ENCODE results near the gene RAB3A. TPM values are rescaled to one million over a fixed set of nuclear protein-coding genes. Genes with fewer than 3 reads are reported as not detected.

RAB3A gene
- total RNA-seq, 1 donor from 2014 or later, result 5.6 TPM

DNA sequence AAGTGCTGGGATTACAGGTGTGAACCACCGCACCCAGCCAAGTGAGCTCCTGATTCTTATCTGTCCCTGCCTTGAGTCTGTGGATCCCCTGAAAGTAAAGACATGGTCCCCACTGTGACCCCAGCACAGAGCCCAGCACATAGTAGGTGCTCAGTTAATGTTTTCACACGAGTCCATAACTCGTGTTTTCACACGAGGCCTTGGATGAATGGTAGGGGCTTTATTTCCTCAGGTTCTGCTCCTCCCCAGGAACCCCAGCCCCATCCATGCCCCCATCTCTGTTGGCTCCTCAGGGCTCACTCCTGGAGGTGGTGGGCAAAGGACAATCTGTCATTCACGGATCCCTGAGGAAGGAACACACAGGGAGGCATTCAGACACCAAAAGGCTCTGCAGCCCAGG, 46.0 kb upstream of the RAB3A start:
- Histone ChIP-seq H3K4me1 (no peaks in the 10 kb centered on the region), H3K27ac (no peak overlapping the region), H3K9me3 (no peaks in the 10 kb centered on the region), H3K27me3 (no peaks in the 10 kb centered on the region), H3K4me3 (no peak overlapping the region), H3K36me3 (no peaks in the 10 kb centered on the region)
- no peak for DNase-seq (ENCODE audit: extremely low spot score in 2 of 2)
- intact Hi-C loops (cut with DNase I), result loop anchor here (5.0 to 10.0 kb wide), 2 partner anchors 45 to 133 kb away; partner anchors contain the start of gene RAB3A
- TF ChIP-seq POLR2AphosphoS5 (IDR thresholded peaks at IDR 0.05; ENCODE audit: insufficient read depth in 1 of 2, low read depth in 1 of 2) (no peak), POLR2A (IDR thresholded peaks at IDR 0.05) (no peak)
- TF ChIP-seq, protein P1, sequence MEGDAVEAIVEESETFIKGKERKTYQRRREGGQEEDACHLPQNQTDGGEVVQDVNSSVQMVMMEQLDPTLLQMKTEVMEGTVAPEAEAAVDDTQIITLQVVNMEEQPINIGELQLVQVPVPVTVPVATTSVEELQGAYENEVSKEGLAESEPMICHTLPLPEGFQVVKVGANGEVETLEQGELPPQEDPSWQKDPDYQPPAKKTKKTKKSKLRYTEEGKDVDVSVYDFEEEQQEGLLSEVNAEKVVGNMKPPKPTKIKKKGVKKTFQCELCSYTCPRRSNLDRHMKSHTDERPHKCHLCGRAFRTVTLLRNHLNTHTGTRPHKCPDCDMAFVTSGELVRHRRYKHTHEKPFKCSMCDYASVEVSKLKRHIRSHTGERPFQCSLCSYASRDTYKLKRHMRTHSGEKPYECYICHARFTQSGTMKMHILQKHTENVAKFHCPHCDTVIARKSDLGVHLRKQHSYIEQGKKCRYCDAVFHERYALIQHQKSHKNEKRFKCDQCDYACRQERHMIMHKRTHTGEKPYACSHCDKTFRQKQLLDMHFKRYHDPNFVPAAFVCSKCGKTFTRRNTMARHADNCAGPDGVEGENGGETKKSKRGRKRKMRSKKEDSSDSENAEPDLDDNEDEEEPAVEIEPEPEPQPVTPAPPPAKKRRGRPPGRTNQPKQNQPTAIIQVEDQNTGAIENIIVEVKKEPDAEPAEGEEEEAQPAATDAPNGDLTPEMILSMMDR (IDR thresholded peaks at IDR 0.05), result no peak

DNA sequence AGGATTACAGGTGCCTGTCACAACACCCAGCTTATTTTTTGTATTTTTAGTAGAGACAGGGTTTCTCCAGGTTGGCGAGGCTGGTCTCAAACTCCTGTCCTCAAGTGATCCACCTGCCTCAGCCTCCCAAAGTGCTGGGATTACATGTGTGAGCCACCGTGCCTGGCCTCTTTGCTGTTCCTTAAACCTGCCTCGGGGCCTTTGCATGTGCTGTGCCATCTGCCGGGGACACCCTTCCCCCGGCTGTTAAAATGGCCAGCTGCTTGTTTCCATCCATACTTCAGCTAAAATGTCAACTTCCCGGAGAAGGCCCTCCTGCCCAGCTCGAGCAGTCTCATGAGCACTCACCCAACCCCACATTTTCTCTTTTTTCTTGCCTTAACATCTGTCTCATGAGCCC, 41.5 kb upstream of the RAB3A start:
- H3K27me3 ChIP-seq, result no peaks in the 10 kb centered on the region
- no peaks in the 10 kb centered on the region for H3K4me1 ChIP-seq
- H3K27ac ChIP-seq, result no peak overlapping the region
- DNase-seq (ENCODE audit: extremely low spot score in 2 of 2), result no peak
- no peak overlapping the region for H3K4me3 ChIP-seq
- H3K36me3 ChIP-seq, result no peaks in the 10 kb centered on the region
- intact Hi-C loops (cut with DNase I), result no loop called here
- TF ChIP-seq POLR2AphosphoS5 (IDR thresholded peaks at IDR 0.05; ENCODE audit: insufficient read depth in 1 of 2, low read depth in 1 of 2), result no peak
- H3K9me3 ChIP-seq, result no peaks in the 10 kb centered on the region

DNA sequence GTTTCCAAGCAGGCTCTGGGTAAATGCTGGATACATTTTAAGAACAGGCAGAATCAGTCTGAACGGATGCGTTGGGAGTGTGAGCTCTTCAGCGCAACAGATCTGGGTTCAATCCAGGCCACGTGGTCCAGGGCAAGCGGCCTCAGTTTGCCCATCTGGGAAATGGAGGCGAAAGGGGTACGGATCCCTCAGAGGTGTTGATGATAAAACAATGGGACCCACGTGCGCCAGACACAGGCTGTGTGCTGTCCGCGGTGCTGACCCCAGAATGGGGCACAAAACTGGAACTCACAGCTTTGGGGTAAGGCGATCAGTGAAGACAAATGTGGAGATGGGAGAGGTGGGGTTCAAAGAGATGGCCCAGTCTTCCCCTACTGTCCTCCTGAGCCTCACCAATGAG, 35.5 kb upstream of the RAB3A start:
- no peak overlapping the region for H3K4me3 ChIP-seq
- intact Hi-C loops (cut with DNase I), result no loop called here
- no peaks in the 10 kb centered on the region for H3K36me3 ChIP-seq
- no peaks in the 10 kb centered on the region for H3K4me1 ChIP-seq
- H3K9me3 ChIP-seq, result no peaks in the 10 kb centered on the region
- no peak overlapping the region for H3K27ac ChIP-seq
- no peak for DNase-seq (ENCODE audit: extremely low spot score in 2 of 2)
- H3K27me3 ChIP-seq, result no peaks in the 10 kb centered on the region
- TF ChIP-seq, protein P1 (IDR thresholded peaks at IDR 0.05), result no peak
- TF ChIP-seq POLR2AphosphoS5 (IDR thresholded peaks at IDR 0.05; ENCODE audit: insufficient read depth in 1 of 2, low read depth in 1 of 2) (no peak), POLR2A (IDR thresholded peaks at IDR 0.05) (no peak)

DNA sequence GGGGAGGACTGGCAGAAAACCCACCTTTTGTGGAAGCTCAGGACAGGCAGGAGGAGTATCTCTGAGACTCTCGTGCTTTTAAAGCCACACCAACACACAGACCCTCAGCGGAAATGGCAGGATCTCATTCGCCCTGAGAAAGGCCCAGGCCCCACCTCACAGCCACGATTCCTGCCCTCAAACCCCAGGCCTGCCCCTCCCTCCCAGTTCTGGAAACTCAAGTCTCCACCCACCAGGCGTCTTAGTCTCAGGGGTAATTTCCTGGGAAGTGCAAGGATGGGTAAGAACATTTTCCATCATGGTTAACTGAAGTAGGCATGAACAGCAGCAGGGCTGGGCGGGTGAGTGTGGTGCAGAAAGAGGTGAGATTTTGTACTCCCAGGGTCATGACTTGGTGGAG, 30.4 kb upstream of the RAB3A start:
- intact Hi-C loops (cut with DNase I), result no loop called here
- Histone ChIP-seq H3K27ac (no peak overlapping the region), H3K27me3 (peaks cover 5% of the 10 kb centered on the region)

DNA sequence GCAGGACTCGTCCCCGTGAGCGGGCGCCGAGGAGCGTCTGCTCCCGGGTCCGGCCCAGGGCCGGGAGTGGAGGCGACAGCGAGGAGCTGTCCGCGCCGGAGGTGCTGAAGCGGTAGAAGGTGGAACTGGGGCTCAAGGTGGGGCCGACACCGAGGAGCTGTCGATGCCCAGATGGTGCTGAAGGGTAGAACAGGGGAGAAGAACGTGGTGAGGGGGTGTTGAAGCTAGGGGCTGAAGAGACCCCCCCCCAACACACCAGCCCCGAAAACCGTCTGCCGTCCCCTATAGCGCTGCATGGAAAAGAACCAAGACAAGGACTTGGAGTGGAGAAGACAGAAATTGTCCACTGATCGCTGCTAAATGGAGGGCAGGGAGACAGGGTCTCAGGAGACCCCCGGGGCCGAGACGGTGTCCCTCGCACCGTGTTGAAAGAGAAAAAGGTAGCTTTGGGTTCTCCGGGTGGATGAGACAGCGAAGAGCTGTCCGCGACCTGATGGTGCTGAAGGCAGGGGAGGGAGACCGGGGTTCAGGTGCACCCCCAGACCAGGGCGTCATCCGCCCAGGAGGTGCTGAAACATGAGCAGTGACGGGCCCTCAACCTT, 29.5 kb upstream of the RAB3A start:
- Histone ChIP-seq H3K36me3 (no peaks in the 10 kb centered on the region), H3K27ac (no peak overlapping the region), H3K4me3 (no peak overlapping the region), H3K4me1 (no peaks in the 10 kb centered on the region), H3K27me3 (peaks cover 5% of the 10 kb centered on the region), H3K9me3 (peaks cover 6% of the 10 kb centered on the region)
- intact Hi-C loops (cut with DNase I), result no loop called here
- TF ChIP-seq POLR2A (IDR thresholded peaks at IDR 0.05) (no peak), POLR2AphosphoS5 (IDR thresholded peaks at IDR 0.05; ENCODE audit: insufficient read depth in 1 of 2, low read depth in 1 of 2) (no peak)
- TF ChIP-seq, protein P1 (IDR thresholded peaks at IDR 0.05), result no peak
- no peak for DNase-seq (ENCODE audit: extremely low spot score in 2 of 2)

More for the DNA sequence above, 30.4 kb upstream of the RAB3A start:
- TF ChIP-seq, protein P1 (IDR thresholded peaks at IDR 0.05), result no peak
- no peak for TF ChIP-seq POLR2AphosphoS5 (IDR thresholded peaks at IDR 0.05; ENCODE audit: insufficient read depth in 1 of 2, low read depth in 1 of 2)
- no peak for TF ChIP-seq POLR2A (IDR thresholded peaks at IDR 0.05)
- Histone ChIP-seq H3K4me3 (no peak overlapping the region), H3K9me3 (peaks cover 6% of the 10 kb centered on the region), H3K36me3 (no peaks in the 10 kb centered on the region), H3K4me1 (no peaks in the 10 kb centered on the region)
- DNase-seq (ENCODE audit: extremely low spot score in 2 of 2), result no peak

Data from vagina (tissue), 2 donors.